Measurements from ENCODE around the gene DNM3. TPM values are rescaled to one million over a fixed set of nuclear protein-coding genes. Genes with fewer than 3 reads are reported as not detected.

DNM3 gene
- total and polyA plus RNA-seq, 2 donors (not counting 1 experiment from before 2014, with no cell fraction given), result 1.0 to 1.3 TPM

DNA sequence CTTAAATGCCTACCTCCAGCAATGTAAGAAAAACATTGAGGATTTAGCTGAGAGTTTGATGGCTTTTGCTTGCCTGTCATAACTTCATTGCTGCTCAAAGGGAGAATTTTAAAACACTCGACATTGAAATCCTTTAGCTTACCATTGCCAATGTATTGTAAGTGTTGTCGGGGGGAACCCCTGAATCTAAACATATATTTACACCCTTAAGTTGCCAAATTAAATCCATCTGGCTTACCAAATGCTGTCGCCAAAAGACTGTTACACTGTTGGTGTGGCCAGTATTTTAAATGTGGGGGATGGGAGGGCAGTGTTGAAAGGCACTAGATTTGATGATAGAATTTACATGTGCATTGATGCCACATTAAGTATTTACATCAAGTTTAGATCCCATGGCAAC lies 554.3 kb downstream of the DNM3 start:
- H3K36me3 ChIP-seq (replicated peaks in 1 of 2; ENCODE audit: control extremely low read depth in 1 of 2, control insufficient read depth in 1 of 2, extremely low read depth in 1 of 2, insufficient read depth in 2 of 2, low read length in 1 of 2), result no peaks in the 10 kb centered on the region
- H3K79me2 ChIP-seq (ENCODE audit: control insufficient read depth, insufficient read depth, low read length), result peaks cover 4% of the 10 kb centered on the region
- ChIA-PET CTCF (interaction anchor here (0.5 to 12.3 kb wide), 9 partner anchors 13 to 392 kb away, joined by 3 to 152 read pairs (median 4); no protein-coding TSS in a partner anchor), POLR2A (interaction anchor here (0.7 kb wide), 1 partner anchor 653 kb away, joined by 3 read pairs; no protein-coding TSS in a partner anchor)
- H2AFZ ChIP-seq (ENCODE audit: insufficient read depth, low read depth, low read length, poor library complexity, severe bottlenecking), result no peak overlapping the region
- H3K9ac ChIP-seq (ENCODE audit: low read length), result no peak overlapping the region
- peak overlapping the region; percentile 93 for H3K27ac Mint-ChIP-seq
- no peak for ATAC-seq (ENCODE audit: low read depth)
- no peak for DNase-seq
- H3K27ac ChIP-seq (ENCODE audit: low read length in 2 of 2), result peak overlapping the region; percentile 97 to 98
- H3K4me3 Mint-ChIP-seq, result no peak overlapping the region
- H3K27me3 ChIP-seq (replicated peaks in 1 of 4; ENCODE audit: control extremely low read depth in 1 of 4, control insufficient read depth in 3 of 4, insufficient read depth in 4 of 4, low read length in 3 of 4), result no peaks in the 10 kb centered on the region
- no peaks in the 10 kb centered on the region for H4K20me1 ChIP-seq (ENCODE audit: control insufficient read depth, insufficient read depth, low read length, poor library complexity, severe bottlenecking)
- H3K4me1 Mint-ChIP-seq, result peaks cover 89% of the 10 kb centered on the region
- TF ChIP-seq, protein P1, sequence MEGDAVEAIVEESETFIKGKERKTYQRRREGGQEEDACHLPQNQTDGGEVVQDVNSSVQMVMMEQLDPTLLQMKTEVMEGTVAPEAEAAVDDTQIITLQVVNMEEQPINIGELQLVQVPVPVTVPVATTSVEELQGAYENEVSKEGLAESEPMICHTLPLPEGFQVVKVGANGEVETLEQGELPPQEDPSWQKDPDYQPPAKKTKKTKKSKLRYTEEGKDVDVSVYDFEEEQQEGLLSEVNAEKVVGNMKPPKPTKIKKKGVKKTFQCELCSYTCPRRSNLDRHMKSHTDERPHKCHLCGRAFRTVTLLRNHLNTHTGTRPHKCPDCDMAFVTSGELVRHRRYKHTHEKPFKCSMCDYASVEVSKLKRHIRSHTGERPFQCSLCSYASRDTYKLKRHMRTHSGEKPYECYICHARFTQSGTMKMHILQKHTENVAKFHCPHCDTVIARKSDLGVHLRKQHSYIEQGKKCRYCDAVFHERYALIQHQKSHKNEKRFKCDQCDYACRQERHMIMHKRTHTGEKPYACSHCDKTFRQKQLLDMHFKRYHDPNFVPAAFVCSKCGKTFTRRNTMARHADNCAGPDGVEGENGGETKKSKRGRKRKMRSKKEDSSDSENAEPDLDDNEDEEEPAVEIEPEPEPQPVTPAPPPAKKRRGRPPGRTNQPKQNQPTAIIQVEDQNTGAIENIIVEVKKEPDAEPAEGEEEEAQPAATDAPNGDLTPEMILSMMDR (IDR thresholded peaks at IDR 0.05), result no peak
- no peak for TF ChIP-seq EZH2 (IDR thresholded peaks at IDR 0.05; ENCODE audit: borderline replicate concordance, insufficient read depth, low read depth, low read length, poor library complexity, severe bottlenecking)
- H3K27me3 Mint-ChIP-seq, result no peaks in the 10 kb centered on the region
- no peak overlapping the region for H3K4me2 ChIP-seq (replicated peaks; ENCODE audit: low read depth, low read length, poor library complexity, severe bottlenecking)
- WGBS (ENCODE audit: insufficient coverage), result no CpG with 5 or more reads among the region's 3 CpGs
- H3K9me3 Mint-ChIP-seq (ENCODE audit: insufficient read depth), result no peaks in the 10 kb centered on the region
- intact Hi-C loops (cut with micrococcal nuclease), result loop anchor here (2.0 kb wide), 2 partner anchors 37 to 137 kb away; partner anchors contain the start of gene SUCO
- no peaks in the 10 kb centered on the region for H3K9me3 ChIP-seq (ENCODE audit: control extremely low read depth in 1 of 3, control insufficient read depth in 2 of 3, insufficient read depth in 1 of 3, low read length in 2 of 3)
- no peak overlapping the region for H3K4me3 ChIP-seq (ENCODE audit: control extremely low read depth in 1 of 5, extremely low read depth in 1 of 5, insufficient read depth in 1 of 5, low read depth in 2 of 5, low read length in 4 of 5)
- peaks cover 78 to 79% of the 10 kb centered on the region in 2 donors for H3K4me1 ChIP-seq (ENCODE audit: control insufficient read depth in 2 of 2, insufficient read depth in 2 of 2, low read length in 2 of 2)

DNA sequence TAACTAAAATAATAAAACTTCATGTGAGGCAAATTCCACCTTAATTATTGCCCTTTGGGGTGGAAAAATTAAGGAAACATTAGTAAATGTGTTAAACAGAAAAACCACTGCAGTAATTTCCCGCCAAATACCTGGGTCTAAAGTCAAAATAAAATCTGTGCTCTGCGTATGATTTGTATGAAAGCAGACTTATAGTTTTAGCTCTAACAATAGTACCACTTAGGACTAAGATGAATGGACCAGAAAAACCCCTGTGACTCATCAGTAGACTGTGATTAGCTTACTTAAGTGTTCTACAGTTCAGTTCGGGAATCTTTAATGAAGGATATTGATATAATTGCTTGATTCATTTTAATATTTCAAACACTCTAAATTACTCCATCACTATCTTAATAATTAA lies 555.9 kb downstream of the DNM3 start:
- H3K4me1 ChIP-seq (ENCODE audit: control insufficient read depth in 2 of 2, insufficient read depth in 2 of 2, low read length in 2 of 2), result peaks cover 63 to 66% of the 10 kb centered on the region in 2 donors
- TF ChIP-seq, protein P1 (IDR thresholded peaks at IDR 0.05), result no peak

More for the DNA sequence above, 555.9 kb downstream of the DNM3 start:
- Histone ChIP-seq H3K36me3 (replicated peaks in 1 of 2; ENCODE audit: control extremely low read depth in 1 of 2, control insufficient read depth in 1 of 2, extremely low read depth in 1 of 2, insufficient read depth in 2 of 2, low read length in 1 of 2) (no peaks in the 10 kb centered on the region), H3K4me2 (replicated peaks; ENCODE audit: low read depth, low read length, poor library complexity, severe bottlenecking) (no peak overlapping the region), H3K9me3 (ENCODE audit: control extremely low read depth in 1 of 3, control insufficient read depth in 2 of 3, insufficient read depth in 1 of 3, low read length in 2 of 3) (no peaks in the 10 kb centered on the region), H3K27me3 (replicated peaks in 1 of 4; ENCODE audit: control extremely low read depth in 1 of 4, control insufficient read depth in 3 of 4, insufficient read depth in 4 of 4, low read length in 3 of 4) (no peaks in the 10 kb centered on the region), H3K9ac (ENCODE audit: low read length) (no peak overlapping the region), H3K79me2 (ENCODE audit: control insufficient read depth, insufficient read depth, low read length) (peaks cover 4% of the 10 kb centered on the region), H2AFZ (ENCODE audit: insufficient read depth, low read depth, low read length, poor library complexity, severe bottlenecking) (no peak overlapping the region), H3K27ac (ENCODE audit: low read length in 2 of 2) (peak overlapping the region in 1 of 2 donors; percentile 97), H3K4me3 (ENCODE audit: control extremely low read depth in 1 of 5, extremely low read depth in 1 of 5, insufficient read depth in 1 of 5, low read depth in 2 of 5, low read length in 4 of 5) (no peak overlapping the region), H4K20me1 (ENCODE audit: control insufficient read depth, insufficient read depth, low read length, poor library complexity, severe bottlenecking) (no peaks in the 10 kb centered on the region)
- 80% methylated on average over 1 of the region's 3 CpGs for WGBS (ENCODE audit: insufficient coverage)
- ChIA-PET POLR2A (no interaction called here), CTCF (interaction anchor here (1.3 to 12.3 kb wide), 7 partner anchors 17 to 393 kb away, joined by 3 to 152 read pairs (median 28); no protein-coding TSS in a partner anchor)
- DNase-seq, result no peak
- intact Hi-C loops (cut with micrococcal nuclease), result no loop called here
- Mint-ChIP-seq H3K4me3 (peak overlapping the region; percentile 30), H3K27me3 (no peaks in the 10 kb centered on the region), H3K27ac (peak overlapping the region; percentile 76), H3K4me1 (peaks cover 73% of the 10 kb centered on the region), H3K9me3 (ENCODE audit: insufficient read depth) (no peaks in the 10 kb centered on the region)
- ATAC-seq (ENCODE audit: low read depth), result no peak
